ENCODE measurements around the gene DLGAP1. TPM values are rescaled to one million over a fixed set of nuclear protein-coding genes. Genes with fewer than 3 reads are reported as not detected.

Gene DLGAP1
- total and polyA plus RNA-seq, 2 of the 4 experiments (the other 2 are of a cell fraction), result under 0.01 to 0.09 TPM

- Histone ChIP-seq H3K9me3 (ENCODE audit: control insufficient read depth, insufficient read depth, low read length) (no peaks in the 10 kb centered on the region), H2AFZ (replicated peaks; ENCODE audit: low read length, poor library complexity) (no peak overlapping the region), H2BK15ac (ENCODE audit: low read depth, low read length) (no peak overlapping the region), H2AK9ac (replicated peaks; ENCODE audit: low read depth, low read length, poor library complexity) (no peak overlapping the region), H3K27ac (ENCODE audit: insufficient read depth, low read length) (no peak overlapping the region), H2AK5ac (ENCODE audit: low read depth, low read length) (no peak overlapping the region), H3K4ac (ENCODE audit: low read depth, low read length) (no peak overlapping the region), H3K14ac (replicated peaks; ENCODE audit: low read depth, low read length) (no peak overlapping the region), H3K4me2 (ENCODE audit: low read depth, low read length) (no peak overlapping the region), H4K8ac (ENCODE audit: low read depth in 2 of 2, low read length in 2 of 2) (no peak overlapping the region), H3K18ac (ENCODE audit: low read depth, low read length) (no peak overlapping the region), H3K9me1 (ENCODE audit: insufficient read depth, low read length) (peaks cover 8% of the 10 kb centered on the region), H3K79me1 (ENCODE audit: low read depth in 1 of 2, low read length in 2 of 2) (no peaks in the 10 kb centered on the region), H3K36me3 (ENCODE audit: control insufficient read depth, insufficient read depth, low read length) (no peaks in the 10 kb centered on the region), H3K9ac (ENCODE audit: low read depth, low read length) (no peak overlapping the region), H4K91ac (ENCODE audit: insufficient read depth, low read depth, low read length) (no peak overlapping the region), H3K23ac (ENCODE audit: low read depth, low read length) (no peak overlapping the region), H3K56ac (ENCODE audit: extremely low read depth, insufficient read depth, low read length) (no peak overlapping the region), H2BK20ac (ENCODE audit: low read depth, low read length) (peak overlapping the region; percentile 55), H4K5ac (ENCODE audit: low read depth, low read length) (peak overlapping the region; percentile 16; the same call in 1 of the 2 replicates), H2BK5ac (ENCODE audit: low read depth, low read length, poor library complexity, severe bottlenecking) (no peak overlapping the region), H2BK120ac (ENCODE audit: low read depth, low read length) (peak overlapping the region; percentile 1; the same call in 1 of the 2 replicates), H3K4me1 (ENCODE audit: control insufficient read depth, insufficient read depth, low read length) (peaks cover 14% of the 10 kb centered on the region), H3K27me3 (ENCODE audit: control insufficient read depth, insufficient read depth, low read length) (no peaks in the 10 kb centered on the region; the same call in 1 of the 2 replicates), H4K20me1 (ENCODE audit: insufficient read depth, low read length) (no peaks in the 10 kb centered on the region), H3K4me3 (ENCODE audit: insufficient read depth, low read depth, low read length) (no peak overlapping the region)
- ATAC-seq (ENCODE audit: low read depth), result no peak
- dilution Hi-C loops (cut with HindIII; ENCODE audit: low sequenced_read_pairs, unreplicated experiment), result no loop called here
- CTCF ChIA-PET, result interaction anchor here (1.0 kb wide), 1 partner anchor 55 kb away, joined by 3 read pairs; no protein-coding TSS in a partner anchor
- intact Hi-C loops (cut with micrococcal nuclease), result no loop called here
- no TSS peak for BruUV-seq (replicated peaks)
- DNase-seq, result no peak
- POLR2A ChIA-PET (ENCODE audit: unreplicated experiment), result no interaction called here
- TF ChIP-seq CTCF (conservative IDR thresholded peaks at IDR 0.05; ENCODE audit: low read depth, low read length) (no peak), RCOR1 (IDR thresholded peaks at IDR 0.05; ENCODE audit: insufficient replicate concordance, low read length) (no peak), CHD1 (IDR thresholded peaks at IDR 0.05; ENCODE audit: low read depth, low read length) (no peak), MAFK (IDR thresholded peaks at IDR 0.05; ENCODE audit: low read depth, low read length) (0 out of 2 replicates have a peak, but pooled peaks have one; percentile 13), SMC3 (IDR thresholded peaks at IDR 0.05; ENCODE audit: low read depth, low read length) (no peak), NFE2L2 (IDR thresholded peaks at IDR 0.05; ENCODE audit: low read depth, low read length) (no peak), USF2 (IDR thresholded peaks at IDR 0.05; ENCODE audit: low read depth, low read length) (no peak), CEBPB (IDR thresholded peaks at IDR 0.05; ENCODE audit: low read depth, low read length) (no peak)
- in situ Hi-C loops (cut with MboI; ENCODE audit: low sequenced_read_pairs), result no loop called here
- WGBS, 2 experiments (ENCODE audit: extremely low coverage in 2 of 2, insufficient read length in 1 of 2), result 82% methylated on average over 1 of the region's 4 CpGs; no CpG with 5 or more reads in 1 of the 2 experiments
These were observed 734.1 kb downstream of the DLGAP1 start for GRCh38 chr18:3720818-3721545.
